SK-N-MC (cell line): ENCODE results near the gene UBE2O.

Source experiments
- EZH2 ChIP-seq: fragments of 200-600 bp; sonication (generic); IDR thresholded peaks from one replicate; pipeline ENCODE4 v1.6.1; 2017; ENCODE audit warnings: antibody characterized with exemption
- POLR2AphosphoS5 ChIP-seq: IDR thresholded peaks from 2 replicates; pipeline ENCODE4 v1.6.1; 2012; ENCODE audit warnings: mild to moderate bottlenecking, low read depth, low read length, borderline replicate concordance

DNA sequence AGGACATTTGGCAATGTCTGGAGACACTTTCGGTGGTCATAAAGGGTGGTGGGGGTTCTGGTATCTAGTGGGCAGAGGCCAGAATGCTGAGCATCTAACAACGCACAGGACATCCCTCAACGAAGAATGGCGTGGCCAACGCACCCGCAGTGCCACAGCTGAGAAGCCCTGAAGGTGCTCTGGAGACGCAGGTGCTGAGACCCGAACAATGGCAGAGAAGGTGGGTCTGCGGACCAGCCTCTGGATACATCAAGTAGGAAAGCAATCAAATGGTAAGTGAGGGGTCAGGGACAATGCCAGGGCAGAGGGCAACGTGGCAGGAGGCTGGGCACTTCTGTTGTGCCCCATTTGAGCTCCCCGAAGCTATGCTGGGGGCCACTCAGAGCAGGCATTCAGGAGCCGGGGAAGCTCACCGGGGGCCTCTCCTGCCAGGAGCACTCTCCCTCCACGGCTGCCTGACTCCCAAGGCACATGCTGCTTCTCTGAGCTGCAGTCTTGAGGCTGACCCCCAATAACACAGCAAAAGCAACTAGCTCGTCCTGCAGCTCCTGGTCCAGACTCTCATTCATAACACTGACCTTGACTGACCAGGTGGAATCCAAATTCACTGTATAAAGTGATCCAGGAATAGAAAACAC is 42.5 kb downstream of the UBE2O start:
- TF ChIP-seq POLR2AphosphoS5 (no peak), EZH2 (no peak)
